OCI-LY3 (cell line): Measurements from ENCODE around the gene CST9L.

Experiments used
- H2AFZ ChIP-seq: fragments of 200-600, 300-600 bp; shearing (Covaris generic); 2 replicates; pipeline ENCODE4 v1.6.0; 2014; ENCODE audit warnings: antibody characterized with exemption, low read depth, low read length
- H3K27ac ChIP-seq: fragments of 200-600, 300-600 bp; sonication (generic); 2 replicates; pipeline ENCODE4 v1.5.1; 2014; ENCODE audit warnings: mild to moderate bottlenecking, low read length, moderate library complexity, mixed read lengths
- H3K27me3 ChIP-seq: fragments of 200-600, 300-600 bp; sonication (generic); 2 replicates; pipeline ENCODE4 v1.6.1; 2014; ENCODE audit warnings: low read depth, low read length, mixed read lengths
- H3K36me3 ChIP-seq: fragments of 200-600, 300-600 bp; sonication (generic); replicated peaks from 2 replicates; pipeline ENCODE3; 2014; ENCODE audit warnings: low read depth, low read length, mixed read lengths
- H3K4me1 ChIP-seq: fragments of 300-600, 200-600 bp; sonication (generic); 2 replicates; pipeline ENCODE4 v1.6.1; 2014; ENCODE audit warnings: low read length, mixed read lengths
- H3K4me2 ChIP-seq: fragments of 200-600, 300-600 bp; sonication (generic); 2 replicates; pipeline ENCODE4 v1.6.1; 2014; ENCODE audit warnings: low read length, mixed read lengths
- H3K4me3 ChIP-seq: fragments of 300-600, 200-600 bp; sonication (generic); 2 replicates; pipeline ENCODE4 v1.5.1; 2014; ENCODE audit warnings: antibody characterized with exemption, mild to moderate bottlenecking, low read length, moderate library complexity
- H3K79me2 ChIP-seq: fragments of 300-600, 200-600 bp; shearing (Covaris generic); 2 replicates; pipeline ENCODE4 v1.6.1; 2014; ENCODE audit warnings: mild to moderate bottlenecking, low read length, mixed read lengths
- H3K9ac ChIP-seq: fragments of 300-600, 200-600 bp; shearing (Covaris generic); 2 replicates; pipeline ENCODE4 v1.6.0; 2014; ENCODE audit warnings: mild to moderate bottlenecking, low read length, moderate library complexity
- H3K9me3 ChIP-seq: fragments of 200-600, 300-600 bp; shearing (Covaris generic); 2 replicates; pipeline ENCODE4 v1.6.1; 2014; ENCODE audit warnings: low read length, mixed read lengths; ENCODE audit not compliant: insufficient read depth
- H4K20me1 ChIP-seq: fragments of 200-600, 300-600 bp; sonication (generic); 2 replicates; pipeline ENCODE4 v1.6.1; 2016; ENCODE audit warnings: low read length, mixed read lengths; ENCODE audit not compliant: insufficient read depth
- EZH2phosphoT487 ChIP-seq: fragments of 200-600 bp; shearing (Covaris generic); IDR thresholded peaks from 2 replicates; pipeline ENCODE4 v1.6.1; 2018; ENCODE audit warnings: antibody characterized with exemption, mixed run types, low read depth
- TF ChIP-seq, protein P1 (sequence below): fragments of 200-600, 300-600 bp; sonication (generic); IDR thresholded peaks from 2 replicates; pipeline ENCODE4 v1.5.1; 2014; ENCODE audit warnings: antibody characterized with exemption, low read length, low read depth

CST9L gene

DNA sequence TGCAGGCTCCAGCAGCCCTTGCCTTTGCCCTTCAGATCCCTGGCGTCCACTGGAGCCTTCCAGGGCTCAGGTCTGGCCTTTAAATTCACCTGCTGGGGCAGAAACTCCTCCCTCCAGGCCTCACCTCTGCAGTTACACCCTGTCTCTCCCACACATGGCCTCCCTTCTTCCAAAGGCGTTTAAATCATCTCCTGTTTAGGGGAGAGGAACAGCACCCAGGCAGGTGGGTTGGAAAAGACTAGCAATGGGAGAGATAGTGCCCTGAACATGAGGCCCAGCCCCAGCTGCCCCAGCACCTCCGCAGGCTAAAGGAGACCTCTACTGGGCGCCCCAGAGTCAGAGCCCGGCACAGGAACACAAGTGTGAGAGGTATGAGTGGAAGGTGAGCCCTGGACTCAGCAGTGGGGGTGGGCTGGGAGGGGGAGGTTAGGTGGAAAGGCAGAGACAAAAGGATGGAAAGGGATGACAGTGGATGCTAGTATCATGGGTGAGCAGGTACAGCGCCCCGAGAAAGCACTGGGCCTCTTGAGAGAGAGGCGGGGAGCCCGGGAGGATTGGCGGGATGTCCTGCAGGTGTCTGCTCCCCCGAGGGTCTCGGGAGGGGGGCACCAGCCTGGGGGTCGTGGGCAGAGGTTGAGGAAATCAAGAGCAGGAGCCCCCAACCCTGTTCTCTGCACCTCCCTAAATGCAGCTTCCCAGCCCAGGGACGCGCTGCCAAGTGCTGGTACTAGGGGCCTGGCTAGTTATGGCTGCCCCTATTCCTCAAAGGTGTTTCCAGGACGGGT, 37.8 kb upstream of the CST9L start, which contains the start of gene CST9:
Gene CST9, minus strand, starts transcription at position 51 of the 785 bp plus-strand sequence. CDS start 53 bp downstream, outside the sequence.
- H3K4me3 ChIP-seq = no peak within 1 kb of the TSS
- H3K27ac ChIP-seq = no peak within 1 kb of the TSS
- no peaks in the 10 kb centered on the region for H3K79me2 ChIP-seq
- H3K9ac ChIP-seq = no peak within 1 kb of the TSS
- peak within 1 kb of the TSS; percentile 45 for H3K4me2 ChIP-seq
- peak within 1 kb of the TSS; percentile 80 for H2AFZ ChIP-seq
- H3K4me1 ChIP-seq = peaks cover 4% of the 10 kb centered on the region; the same call in 1 of the 2 replicates
- peaks cover 32% of the 10 kb centered on the region for H3K27me3 ChIP-seq
- H4K20me1 ChIP-seq = no peaks in the 10 kb centered on the region
- TF ChIP-seq EZH2phosphoT487 = no peak
- TF ChIP-seq, protein P1, sequence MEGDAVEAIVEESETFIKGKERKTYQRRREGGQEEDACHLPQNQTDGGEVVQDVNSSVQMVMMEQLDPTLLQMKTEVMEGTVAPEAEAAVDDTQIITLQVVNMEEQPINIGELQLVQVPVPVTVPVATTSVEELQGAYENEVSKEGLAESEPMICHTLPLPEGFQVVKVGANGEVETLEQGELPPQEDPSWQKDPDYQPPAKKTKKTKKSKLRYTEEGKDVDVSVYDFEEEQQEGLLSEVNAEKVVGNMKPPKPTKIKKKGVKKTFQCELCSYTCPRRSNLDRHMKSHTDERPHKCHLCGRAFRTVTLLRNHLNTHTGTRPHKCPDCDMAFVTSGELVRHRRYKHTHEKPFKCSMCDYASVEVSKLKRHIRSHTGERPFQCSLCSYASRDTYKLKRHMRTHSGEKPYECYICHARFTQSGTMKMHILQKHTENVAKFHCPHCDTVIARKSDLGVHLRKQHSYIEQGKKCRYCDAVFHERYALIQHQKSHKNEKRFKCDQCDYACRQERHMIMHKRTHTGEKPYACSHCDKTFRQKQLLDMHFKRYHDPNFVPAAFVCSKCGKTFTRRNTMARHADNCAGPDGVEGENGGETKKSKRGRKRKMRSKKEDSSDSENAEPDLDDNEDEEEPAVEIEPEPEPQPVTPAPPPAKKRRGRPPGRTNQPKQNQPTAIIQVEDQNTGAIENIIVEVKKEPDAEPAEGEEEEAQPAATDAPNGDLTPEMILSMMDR = no peak
- H3K36me3 ChIP-seq = no peaks in the 10 kb centered on the region
- H3K9me3 ChIP-seq = no peaks in the 10 kb centered on the region

DNA sequence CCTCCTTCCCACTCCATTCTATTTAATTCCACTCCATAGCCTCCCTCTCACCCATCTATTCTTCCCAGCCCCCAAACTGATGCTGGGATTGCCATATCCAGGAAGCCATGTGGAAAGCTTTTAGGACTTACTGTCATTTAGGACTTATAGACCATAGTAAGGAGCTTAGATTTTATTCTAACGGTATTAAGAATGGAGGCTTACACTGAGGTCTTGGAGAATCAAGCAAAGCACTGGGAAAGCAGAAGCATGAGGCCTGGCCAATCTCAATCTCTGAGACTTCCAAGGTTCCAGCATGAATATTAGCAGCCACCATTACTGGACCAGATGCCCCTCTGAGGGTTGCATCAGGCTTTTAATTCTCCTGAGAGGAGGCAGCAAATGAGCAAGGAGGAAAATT, 36.0 kb upstream of the CST9L start:
- Histone ChIP-seq H3K9me3 (no peaks in the 10 kb centered on the region), H2AFZ (no peak overlapping the region), H3K4me1 (peaks cover 4% of the 10 kb centered on the region; the same call in 1 of the 2 replicates), H3K27ac (no peak overlapping the region), H3K79me2 (no peaks in the 10 kb centered on the region), H3K36me3 (no peaks in the 10 kb centered on the region), H3K27me3 (peaks cover 45% of the 10 kb centered on the region), H4K20me1 (no peaks in the 10 kb centered on the region), H3K9ac (no peak overlapping the region), H3K4me2 (no peak overlapping the region), H3K4me3 (no peak overlapping the region)
- TF ChIP-seq EZH2phosphoT487 = no peak
- TF ChIP-seq, protein P1 = no peak

DNA sequence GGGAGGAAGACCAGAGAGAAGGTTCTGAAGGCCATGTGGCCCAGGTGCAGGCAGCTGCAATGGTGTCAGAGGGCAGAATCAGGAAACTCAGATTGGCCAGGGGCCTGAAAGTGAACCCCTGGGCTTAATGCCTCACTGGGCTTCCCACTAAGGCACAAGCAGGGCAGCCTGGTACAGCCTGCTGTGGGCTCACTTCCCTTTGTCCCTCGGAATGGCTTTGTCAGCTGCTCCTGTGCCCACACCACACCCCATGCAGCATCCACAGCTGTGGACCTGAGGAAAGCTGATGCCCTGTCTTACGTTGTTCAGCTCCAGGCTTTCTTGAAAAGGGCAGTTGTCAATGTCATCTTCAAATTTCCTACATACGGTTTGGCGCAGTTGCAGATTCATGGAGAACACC, 35.0 kb upstream of the CST9L start:
- peaks cover 48% of the 10 kb centered on the region for H3K27me3 ChIP-seq
- no peak overlapping the region for H2AFZ ChIP-seq
- H3K27ac ChIP-seq = no peak overlapping the region
- no peak overlapping the region for H3K4me2 ChIP-seq
- TF ChIP-seq, protein P1 = no peak
- TF ChIP-seq EZH2phosphoT487 = no peak
- no peaks in the 10 kb centered on the region for H4K20me1 ChIP-seq
- H3K4me1 ChIP-seq = peaks cover 4% of the 10 kb centered on the region; the same call in 1 of the 2 replicates
- H3K4me3 ChIP-seq = no peak overlapping the region
- no peaks in the 10 kb centered on the region for H3K9me3 ChIP-seq
- no peaks in the 10 kb centered on the region for H3K79me2 ChIP-seq
- H3K36me3 ChIP-seq = no peaks in the 10 kb centered on the region
- H3K9ac ChIP-seq = no peak overlapping the region

DNA sequence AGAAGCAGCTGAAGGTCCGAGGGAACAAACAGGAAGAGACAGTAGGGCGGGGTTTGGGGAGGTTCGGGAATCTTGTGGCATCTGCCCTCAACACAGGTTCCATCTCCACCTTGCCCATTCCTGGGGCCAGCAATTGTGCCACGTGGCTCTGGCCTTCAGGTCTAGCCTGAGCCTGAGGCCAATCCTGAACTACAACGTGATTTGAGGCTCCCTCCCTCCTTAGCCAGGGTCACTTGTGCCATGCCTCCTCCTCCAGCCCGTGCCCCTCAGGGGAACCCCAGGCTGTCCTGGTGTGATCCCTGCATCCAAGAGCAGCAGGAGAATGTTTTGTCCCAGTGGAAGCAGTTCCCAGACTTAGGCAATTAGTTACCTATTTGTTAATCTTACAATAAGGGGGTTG, 34.4 kb upstream of the CST9L start:
- H3K9me3 ChIP-seq = no peaks in the 10 kb centered on the region
- no peaks in the 10 kb centered on the region for H4K20me1 ChIP-seq

More for the DNA sequence above, 34.4 kb upstream of the CST9L start:
- H3K27ac ChIP-seq = no peak overlapping the region
- no peak overlapping the region for H3K9ac ChIP-seq
- H3K4me1 ChIP-seq = peaks cover 4% of the 10 kb centered on the region; the same call in 1 of the 2 replicates
- H3K79me2 ChIP-seq = no peaks in the 10 kb centered on the region
- H3K36me3 ChIP-seq = no peaks in the 10 kb centered on the region
- H3K27me3 ChIP-seq = peaks cover 52% of the 10 kb centered on the region
- no peak overlapping the region for H3K4me2 ChIP-seq
- no peak overlapping the region for H2AFZ ChIP-seq
- H3K4me3 ChIP-seq = no peak overlapping the region
- TF ChIP-seq, protein P1 = no peak
- no peak for TF ChIP-seq EZH2phosphoT487
